DND-41 (cell line): Measurements from ENCODE around the gene AQP2.

Experiments
- ATAC-seq: fragments of 200-7000 bp; cut with Tn5 transposase; 3 replicates; pipeline ENCODE4 v1.9.1; 2021; ENCODE audit warnings: low read depth; ENCODE audit not compliant: insufficient read depth
- DNase-seq: peaks from one replicate; pipeline ENCODE4 v3.0.0-alpha.2; 2020
- H2AFZ ChIP-seq: 2 replicates; pipeline ENCODE4 v1.6.0; 2012; ENCODE audit warnings: low read depth, low read length
- H3K27ac ChIP-seq: 2 replicates; pipeline ENCODE4 v1.5.1; 2012; ENCODE audit warnings: low read length, inconsistent platforms
- H3K27me3 ChIP-seq: fragments of 200-600 bp; sonication (generic); 2 replicates; pipeline ENCODE4 v1.6.0; 2012; ENCODE audit warnings: low read length, mild to moderate bottlenecking, inconsistent platforms; ENCODE audit not compliant: insufficient read depth, poor library complexity
- H3K36me3 ChIP-seq: 2 replicates; pipeline ENCODE4 v1.5.1; 2012; ENCODE audit warnings: low read length, inconsistent platforms; ENCODE audit not compliant: insufficient read depth
- H3K4me1 ChIP-seq: 2 replicates; pipeline ENCODE4 v1.5.1; 2012; ENCODE audit warnings: mild to moderate bottlenecking, low read length; ENCODE audit not compliant: insufficient read depth
- H3K4me2 ChIP-seq: 2 replicates; pipeline ENCODE4 v1.6.0; 2012; ENCODE audit warnings: mild to moderate bottlenecking, moderate library complexity, low read length, inconsistent platforms; ENCODE audit not compliant: insufficient read depth
- H3K4me3 ChIP-seq, 2 experiments: fragments of 200-600 bp in 1 of 2; shearing (Covaris generic) in 1 of 2; 2 replicates each; pipeline ENCODE4 v1.5.1; 2012 to 2016; ENCODE audit warnings: inconsistent platforms in 2 of 2, low read length in 2 of 2, mild to moderate bottlenecking in 2 of 2, low read depth in 1 of 2, moderate library complexity in 1 of 2
- H3K79me2 ChIP-seq: 2 replicates; pipeline ENCODE4 v1.6.0; 2012; ENCODE audit warnings: low read length, inconsistent platforms; ENCODE audit not compliant: insufficient read depth
- H3K9ac ChIP-seq: 2 replicates; pipeline ENCODE4 v1.6.0; 2012; ENCODE audit warnings: low read depth, mild to moderate bottlenecking, inconsistent platforms, low read length, moderate library complexity
- H3K9me3 ChIP-seq: 2 replicates; pipeline ENCODE4 v1.5.1; 2012; ENCODE audit warnings: low read length, moderate library complexity, mild to moderate bottlenecking, inconsistent platforms; ENCODE audit not compliant: insufficient read depth, severe bottlenecking
- H4K20me1 ChIP-seq: 2 replicates; pipeline ENCODE4 v1.6.0; 2012; ENCODE audit warnings: low read length; ENCODE audit not compliant: insufficient read depth
- EZH2 ChIP-seq: IDR thresholded peaks from 3 replicates; pipeline ENCODE4 v1.6.1; 2012; ENCODE audit warnings: borderline replicate concordance, low read depth, mild to moderate bottlenecking, moderate library complexity, low read length, inconsistent platforms; ENCODE audit not compliant: severe bottlenecking
- TF ChIP-seq, protein P1 (sequence below): IDR thresholded peaks from 2 replicates; pipeline ENCODE4 v1.5.1; 2012; ENCODE audit warnings: borderline replicate concordance, low read length, moderate library complexity, mild to moderate bottlenecking; ENCODE audit not compliant: poor library complexity, severe bottlenecking; ENCODE audit errors: extremely low read depth

The AQP2 gene

GRCh38 chr12:49904601-49905000 lies 45.9 kb upstream of the AQP2 start:
- Histone ChIP-seq H2AFZ (no peak overlapping the region), H3K27ac (no peak overlapping the region), H3K4me3 (peak overlapping the region in 1 of 2 experiments; percentile 50; a peak in 1 of 4 replicates), H3K9me3 (no peaks in the 10 kb centered on the region), H3K27me3 (peaks cover 20% of the 10 kb centered on the region), H3K4me2 (peak overlapping the region; percentile 62), H3K4me1 (peaks cover 15% of the 10 kb centered on the region), H3K36me3 (no peaks in the 10 kb centered on the region), H4K20me1 (no peaks in the 10 kb centered on the region), H3K9ac (peak overlapping the region; percentile 15; the same call in 1 of the 2 replicates), H3K79me2 (no peaks in the 10 kb centered on the region)
- DNase-seq (no peak), ATAC-seq (no peak)
- TF ChIP-seq, protein P1, sequence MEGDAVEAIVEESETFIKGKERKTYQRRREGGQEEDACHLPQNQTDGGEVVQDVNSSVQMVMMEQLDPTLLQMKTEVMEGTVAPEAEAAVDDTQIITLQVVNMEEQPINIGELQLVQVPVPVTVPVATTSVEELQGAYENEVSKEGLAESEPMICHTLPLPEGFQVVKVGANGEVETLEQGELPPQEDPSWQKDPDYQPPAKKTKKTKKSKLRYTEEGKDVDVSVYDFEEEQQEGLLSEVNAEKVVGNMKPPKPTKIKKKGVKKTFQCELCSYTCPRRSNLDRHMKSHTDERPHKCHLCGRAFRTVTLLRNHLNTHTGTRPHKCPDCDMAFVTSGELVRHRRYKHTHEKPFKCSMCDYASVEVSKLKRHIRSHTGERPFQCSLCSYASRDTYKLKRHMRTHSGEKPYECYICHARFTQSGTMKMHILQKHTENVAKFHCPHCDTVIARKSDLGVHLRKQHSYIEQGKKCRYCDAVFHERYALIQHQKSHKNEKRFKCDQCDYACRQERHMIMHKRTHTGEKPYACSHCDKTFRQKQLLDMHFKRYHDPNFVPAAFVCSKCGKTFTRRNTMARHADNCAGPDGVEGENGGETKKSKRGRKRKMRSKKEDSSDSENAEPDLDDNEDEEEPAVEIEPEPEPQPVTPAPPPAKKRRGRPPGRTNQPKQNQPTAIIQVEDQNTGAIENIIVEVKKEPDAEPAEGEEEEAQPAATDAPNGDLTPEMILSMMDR: no peak
- no peak for TF ChIP-seq EZH2

- no peak for DNase-seq
- ATAC-seq: no peak
- H3K9ac ChIP-seq: no peak overlapping the region
- H3K27me3 ChIP-seq: peaks cover 20% of the 10 kb centered on the region
- no peak overlapping the region for H3K4me2 ChIP-seq
- H3K36me3 ChIP-seq: no peaks in the 10 kb centered on the region
- H2AFZ ChIP-seq: no peak overlapping the region
- H3K4me3 ChIP-seq: no peak overlapping the region
- H3K9me3 ChIP-seq: no peaks in the 10 kb centered on the region
- H3K4me1 ChIP-seq: peaks cover 15% of the 10 kb centered on the region
- H3K79me2 ChIP-seq: no peaks in the 10 kb centered on the region
- TF ChIP-seq EZH2: no peak
- TF ChIP-seq, protein P1: no peak
- H4K20me1 ChIP-seq: no peaks in the 10 kb centered on the region
- H3K27ac ChIP-seq: no peak overlapping the region
These were observed 44.7 kb upstream of the AQP2 start for GRCh38 chr12:49905718-49906314.

- peaks cover 13% of the 10 kb centered on the region for H3K27me3 ChIP-seq
- DNase-seq (no peak), ATAC-seq (no peak)
- peaks cover 15% of the 10 kb centered on the region for H3K4me1 ChIP-seq
- no peaks in the 10 kb centered on the region for H3K36me3 ChIP-seq
- no peak overlapping the region for H3K4me3 ChIP-seq
- H3K79me2 ChIP-seq: no peaks in the 10 kb centered on the region
- TF ChIP-seq, protein P1: no peak
- TF ChIP-seq EZH2: no peak
- no peaks in the 10 kb centered on the region for H3K9me3 ChIP-seq
- H4K20me1 ChIP-seq: no peaks in the 10 kb centered on the region
- H2AFZ ChIP-seq: no peak overlapping the region
- no peak overlapping the region for H3K4me2 ChIP-seq
- H3K27ac ChIP-seq: no peak overlapping the region
- no peak overlapping the region for H3K9ac ChIP-seq
These were observed 43.2 kb upstream of the AQP2 start for GRCh38 chr12:49907352-49907751.
